GM21825 (cell line): ENCODE measurements around the gene EN1.

Experiments used
- ATAC-seq: cut with Tn5 transposase; IDR thresholded peaks from one replicate; pipeline ENCODE4 v1.9.1; 2021; ENCODE audit warnings: mild to moderate bottlenecking, moderate library complexity; ENCODE audit not compliant: unreplicated experiment

EN1 gene

GRCh38 chr2:118846953-118847761, at the start of gene EN1:
EN1 (minus strand) TSS chr2:118847648; CDS start chr2:118847167, 481 bp downstream.
- ATAC-seq: no peak

GRCh38 chr2:118893100-118893499, 45.7 kb upstream of the EN1 start:
- ATAC-seq: no peak

- ATAC-seq: no peak
Observed at GRCh38 chr2:118889995-118890394, 42.5 kb upstream of the EN1 start.

- no peak for ATAC-seq
Observed at GRCh38 chr2:118883792-118884191, 36.3 kb upstream of the EN1 start.

- peak; percentile 73 for ATAC-seq
Observed at GRCh38 chr2:118882693-118883336, 35.4 kb upstream of the EN1 start.

- ATAC-seq: peak; percentile 80
Observed at GRCh38 chr2:118881490-118882129, 34.2 kb upstream of the EN1 start.

GRCh38 chr2:118880501-118880900, 33.1 kb upstream of the EN1 start:
- ATAC-seq: no peak

- no peak for ATAC-seq
Observed at GRCh38 chr2:118878531-118879149, 31.2 kb upstream of the EN1 start.

GRCh38 chr2:118875318-118875717, 27.9 kb upstream of the EN1 start:
- ATAC-seq: no peak

- ATAC-seq: no peak
Observed at GRCh38 chr2:118874324-118874723, 26.9 kb upstream of the EN1 start.

GRCh38 chr2:118865106-118865505, 17.7 kb upstream of the EN1 start:
- ATAC-seq: peak; percentile 94

GRCh38 chr2:118864207-118864606, 16.8 kb upstream of the EN1 start:
- no peak for ATAC-seq

- ATAC-seq: no peak
Observed at GRCh38 chr2:118861731-118862130, 14.3 kb upstream of the EN1 start.

GRCh38 chr2:118861242-118861641, 13.8 kb upstream of the EN1 start:
- no peak for ATAC-seq

- no peak for ATAC-seq
Observed at GRCh38 chr2:118860506-118860905, 13.1 kb upstream of the EN1 start.

- ATAC-seq: no peak
Observed at GRCh38 chr2:118859157-118859770, 11.8 kb upstream of the EN1 start.

GRCh38 chr2:118858485-118859156, 11.2 kb upstream of the EN1 start:
- no peak for ATAC-seq

GRCh38 chr2:118857677-118858484, 10.4 kb upstream of the EN1 start:
- ATAC-seq: no peak

GRCh38 chr2:118856978-118857676, 9.7 kb upstream of the EN1 start:
- no peak for ATAC-seq
